Peyer's patch (tissue), 4 donors: Measurements from ENCODE around the gene NR1D1.
A peak's percentile ranks its signal among the peaks of the same experiment; 100 is the strongest.

Experiments
- POLR2A ChIP-seq, 2 donors: fragments of 450-650 bp; IDR thresholded peaks; one replicate each; pipeline ENCODE4 v1.5.1; 2017; ENCODE audit warnings: antibody characterized with exemption in 2 of 2, mild to moderate bottlenecking in 2 of 2, moderate library complexity in 2 of 2
- TF ChIP-seq, protein P1 (sequence below), 6 experiments: fragments of 450-650 bp in 4 of 6; fragments of 200-600 bp in 2 of 6; sonication (generic) in 1 of 6; IDR thresholded peaks; one replicate each; pipeline ENCODE4 v1.5.1; 2017 to 2019; ENCODE audit warnings: antibody characterized with exemption in 6 of 6, mild to moderate bottlenecking in 3 of 6, moderate library complexity in 1 of 6

DNA sequence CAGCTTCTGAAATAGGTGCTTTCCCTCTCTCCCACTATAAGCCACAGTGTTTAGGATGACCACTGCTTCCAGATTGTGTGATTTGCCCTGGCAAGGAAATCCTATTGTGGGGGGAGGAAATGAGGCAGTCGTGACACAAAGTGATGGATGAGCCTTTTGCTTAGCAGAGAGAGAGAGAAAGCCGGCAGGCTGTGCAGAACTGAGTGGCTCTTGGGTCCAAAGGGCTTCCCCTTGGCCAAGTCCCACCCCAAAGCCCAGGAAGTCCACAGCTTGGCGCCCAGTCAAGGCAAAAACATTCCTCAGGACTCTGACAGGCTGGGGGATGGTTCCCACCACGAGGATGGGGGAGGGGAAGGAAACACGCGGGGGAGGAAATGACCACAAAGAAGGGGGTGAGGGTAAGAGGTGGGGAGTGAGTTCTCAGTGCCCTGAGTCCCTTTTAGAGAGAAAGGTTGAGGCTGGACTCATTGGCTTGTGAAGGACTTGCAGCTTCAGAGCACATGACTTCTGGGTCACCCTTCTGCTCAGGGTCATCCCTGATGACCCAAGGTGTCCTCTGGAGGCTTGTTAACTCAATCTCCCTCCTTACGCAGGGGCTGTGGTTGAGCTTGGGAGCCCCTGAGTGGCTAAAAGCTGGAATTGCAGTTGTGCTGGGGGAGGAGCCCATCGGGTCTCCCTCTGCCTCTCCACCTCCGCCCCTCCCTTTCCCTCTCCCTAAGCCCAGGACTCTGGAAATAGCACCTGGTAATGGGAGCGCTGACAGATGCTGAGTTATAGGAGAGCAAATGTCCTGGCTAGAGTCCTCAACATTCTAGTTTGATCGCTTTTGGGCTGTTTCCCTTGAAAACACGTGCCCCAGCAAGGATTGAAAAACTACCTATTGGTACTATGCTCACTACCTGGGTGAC, 11.1 kb upstream of the NR1D1 start:
- TF ChIP-seq, protein P1, sequence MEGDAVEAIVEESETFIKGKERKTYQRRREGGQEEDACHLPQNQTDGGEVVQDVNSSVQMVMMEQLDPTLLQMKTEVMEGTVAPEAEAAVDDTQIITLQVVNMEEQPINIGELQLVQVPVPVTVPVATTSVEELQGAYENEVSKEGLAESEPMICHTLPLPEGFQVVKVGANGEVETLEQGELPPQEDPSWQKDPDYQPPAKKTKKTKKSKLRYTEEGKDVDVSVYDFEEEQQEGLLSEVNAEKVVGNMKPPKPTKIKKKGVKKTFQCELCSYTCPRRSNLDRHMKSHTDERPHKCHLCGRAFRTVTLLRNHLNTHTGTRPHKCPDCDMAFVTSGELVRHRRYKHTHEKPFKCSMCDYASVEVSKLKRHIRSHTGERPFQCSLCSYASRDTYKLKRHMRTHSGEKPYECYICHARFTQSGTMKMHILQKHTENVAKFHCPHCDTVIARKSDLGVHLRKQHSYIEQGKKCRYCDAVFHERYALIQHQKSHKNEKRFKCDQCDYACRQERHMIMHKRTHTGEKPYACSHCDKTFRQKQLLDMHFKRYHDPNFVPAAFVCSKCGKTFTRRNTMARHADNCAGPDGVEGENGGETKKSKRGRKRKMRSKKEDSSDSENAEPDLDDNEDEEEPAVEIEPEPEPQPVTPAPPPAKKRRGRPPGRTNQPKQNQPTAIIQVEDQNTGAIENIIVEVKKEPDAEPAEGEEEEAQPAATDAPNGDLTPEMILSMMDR (IDR thresholded peaks at IDR 0.05), result peak; percentile 78 to 96 (median 90)
- TF ChIP-seq POLR2A (IDR thresholded peaks at IDR 0.05), result peak in 1 of 2 donors; percentile 72
